Thyroid gland (tissue), 4 donors: Measurements from ENCODE around the gene FTL.

Source experiments
- POLR2A ChIP-seq, 2 donors: fragments of 450-650 bp; IDR thresholded peaks; one replicate each; pipeline ENCODE4 v1.6.1; 2017; ENCODE audit warnings: antibody characterized with exemption in 2 of 2, mild to moderate bottlenecking in 2 of 2, moderate library complexity in 1 of 2
- TF ChIP-seq, protein P1 (sequence below), 6 experiments: fragments of 200-600 bp in 3 of 6; fragments of 450-650 bp in 3 of 6; sonication (generic) in 3 of 6; IDR thresholded peaks; one replicate each; pipeline ENCODE4 v1.5.1; 2016 to 2019; ENCODE audit warnings: antibody characterized with exemption in 6 of 6, mild to moderate bottlenecking in 2 of 6, inconsistent platforms in 1 of 6, moderate library complexity in 1 of 6

DNA sequence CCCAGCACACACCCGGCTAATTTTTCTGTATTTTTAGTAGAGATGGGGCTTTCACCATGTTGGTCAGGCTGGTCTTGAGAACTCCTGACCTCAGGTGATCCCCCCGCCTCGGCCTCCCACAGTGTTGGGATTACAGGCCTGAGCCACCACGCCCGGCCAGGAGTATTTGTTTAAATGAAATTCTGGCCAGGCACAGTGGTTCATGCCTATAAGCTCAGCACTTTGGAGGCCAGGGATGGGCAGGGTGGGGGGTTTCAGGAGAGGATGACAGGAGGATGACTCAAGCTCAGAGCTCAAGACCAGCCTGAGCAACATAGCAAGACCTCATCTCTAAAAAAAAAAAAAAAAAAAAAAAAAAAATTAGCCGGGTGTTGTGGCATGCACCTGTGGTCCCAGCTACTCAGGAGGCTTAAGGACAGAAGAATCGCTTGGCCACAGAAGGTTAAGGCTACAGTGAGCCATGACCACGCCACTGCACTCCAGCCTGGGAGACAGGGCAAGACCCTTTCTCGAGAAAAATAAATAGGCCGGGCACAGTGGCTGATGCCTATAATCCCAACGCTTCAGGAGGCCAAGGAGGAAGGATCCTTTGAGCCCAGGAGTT lies 39.8 kb upstream of the FTL start:
- TF ChIP-seq, protein P1, sequence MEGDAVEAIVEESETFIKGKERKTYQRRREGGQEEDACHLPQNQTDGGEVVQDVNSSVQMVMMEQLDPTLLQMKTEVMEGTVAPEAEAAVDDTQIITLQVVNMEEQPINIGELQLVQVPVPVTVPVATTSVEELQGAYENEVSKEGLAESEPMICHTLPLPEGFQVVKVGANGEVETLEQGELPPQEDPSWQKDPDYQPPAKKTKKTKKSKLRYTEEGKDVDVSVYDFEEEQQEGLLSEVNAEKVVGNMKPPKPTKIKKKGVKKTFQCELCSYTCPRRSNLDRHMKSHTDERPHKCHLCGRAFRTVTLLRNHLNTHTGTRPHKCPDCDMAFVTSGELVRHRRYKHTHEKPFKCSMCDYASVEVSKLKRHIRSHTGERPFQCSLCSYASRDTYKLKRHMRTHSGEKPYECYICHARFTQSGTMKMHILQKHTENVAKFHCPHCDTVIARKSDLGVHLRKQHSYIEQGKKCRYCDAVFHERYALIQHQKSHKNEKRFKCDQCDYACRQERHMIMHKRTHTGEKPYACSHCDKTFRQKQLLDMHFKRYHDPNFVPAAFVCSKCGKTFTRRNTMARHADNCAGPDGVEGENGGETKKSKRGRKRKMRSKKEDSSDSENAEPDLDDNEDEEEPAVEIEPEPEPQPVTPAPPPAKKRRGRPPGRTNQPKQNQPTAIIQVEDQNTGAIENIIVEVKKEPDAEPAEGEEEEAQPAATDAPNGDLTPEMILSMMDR (IDR thresholded peaks at IDR 0.05), result no peak
- TF ChIP-seq POLR2A (IDR thresholded peaks at IDR 0.05), result no peak
